WTC11 (cell line): ENCODE data around the gene C9orf72.

ENCODE experiments used
- ATF1 ChIP-seq: sonication (generic); formaldehyde crosslinking; IDR thresholded peaks from 2 replicates; pipeline ENCODE4 v1.8.1; 2023; ENCODE audit warnings: mild to moderate bottlenecking, moderate library complexity, missing genetic modification reagents
- ATF3 ChIP-seq: sonication (generic); formaldehyde crosslinking; conservative IDR thresholded peaks from 2 replicates; pipeline ENCODE4 v1.8.1; 2022; ENCODE audit warnings: mild to moderate bottlenecking, missing genetic modification reagents
- CBFB ChIP-seq: sonication (generic); formaldehyde crosslinking; IDR thresholded peaks from 2 replicates; pipeline ENCODE4 v1.8.1; 2022; ENCODE audit warnings: mild to moderate bottlenecking, low read depth, missing genetic modification reagents
- MAX ChIP-seq: sonication (generic); formaldehyde crosslinking; IDR thresholded peaks from 2 replicates; pipeline ENCODE4 v1.8.0; 2022; ENCODE audit warnings: mild to moderate bottlenecking, missing genetic modification reagents
- NFYB ChIP-seq: sonication (generic); formaldehyde crosslinking; conservative IDR thresholded peaks from 2 replicates; pipeline ENCODE4 v1.8.0; 2022; ENCODE audit warnings: low read depth, missing genetic modification reagents
- PREB ChIP-seq: sonication (generic); formaldehyde crosslinking; IDR thresholded peaks from 2 replicates; pipeline ENCODE4 v1.8.1; 2022; ENCODE audit warnings: mild to moderate bottlenecking, missing genetic modification reagents, moderate library complexity, borderline replicate concordance
- ZNF121 ChIP-seq: sonication (generic); formaldehyde crosslinking; IDR thresholded peaks from 2 replicates; pipeline ENCODE4 v1.8.0; 2023; ENCODE audit warnings: missing genetic modification reagents
- ZNF317 ChIP-seq: sonication (generic); formaldehyde crosslinking; IDR thresholded peaks from 2 replicates; pipeline ENCODE4 v1.8.1; 2023; ENCODE audit warnings: low read depth, mild to moderate bottlenecking, moderate library complexity, missing genetic modification reagents, borderline replicate concordance
- TF ChIP-seq, protein P1 (sequence below): fragments of 200-600 bp; IDR thresholded peaks from 2 replicates; pipeline ENCODE4 v1.8.0; 2022; ENCODE audit warnings: antibody characterized with exemption
- TF ChIP-seq, protein P2 (sequence below): fragments of 250-450 bp; sonication (Bioruptor Pico); IDR thresholded peaks from 2 replicates; pipeline ENCODE4 v2.1.2; 2022; ENCODE audit warnings: mild to moderate bottlenecking, moderate library complexity
- TF ChIP-seq, protein P3 (sequence below): sonication (generic); formaldehyde crosslinking; IDR thresholded peaks from 2 replicates; pipeline ENCODE4 v1.8.1; 2023; ENCODE audit warnings: mild to moderate bottlenecking, missing genetic modification reagents, moderate library complexity
- TF ChIP-seq, protein P4 (sequence below): sonication (generic); formaldehyde crosslinking; IDR thresholded peaks from 2 replicates; pipeline ENCODE4 v1.8.1; 2023; ENCODE audit warnings: mild to moderate bottlenecking, moderate library complexity, missing genetic modification reagents

GRCh38 chr9:27602142-27602861, 29.0 kb upstream of the C9orf72 start:
- TF ChIP-seq, protein P1, sequence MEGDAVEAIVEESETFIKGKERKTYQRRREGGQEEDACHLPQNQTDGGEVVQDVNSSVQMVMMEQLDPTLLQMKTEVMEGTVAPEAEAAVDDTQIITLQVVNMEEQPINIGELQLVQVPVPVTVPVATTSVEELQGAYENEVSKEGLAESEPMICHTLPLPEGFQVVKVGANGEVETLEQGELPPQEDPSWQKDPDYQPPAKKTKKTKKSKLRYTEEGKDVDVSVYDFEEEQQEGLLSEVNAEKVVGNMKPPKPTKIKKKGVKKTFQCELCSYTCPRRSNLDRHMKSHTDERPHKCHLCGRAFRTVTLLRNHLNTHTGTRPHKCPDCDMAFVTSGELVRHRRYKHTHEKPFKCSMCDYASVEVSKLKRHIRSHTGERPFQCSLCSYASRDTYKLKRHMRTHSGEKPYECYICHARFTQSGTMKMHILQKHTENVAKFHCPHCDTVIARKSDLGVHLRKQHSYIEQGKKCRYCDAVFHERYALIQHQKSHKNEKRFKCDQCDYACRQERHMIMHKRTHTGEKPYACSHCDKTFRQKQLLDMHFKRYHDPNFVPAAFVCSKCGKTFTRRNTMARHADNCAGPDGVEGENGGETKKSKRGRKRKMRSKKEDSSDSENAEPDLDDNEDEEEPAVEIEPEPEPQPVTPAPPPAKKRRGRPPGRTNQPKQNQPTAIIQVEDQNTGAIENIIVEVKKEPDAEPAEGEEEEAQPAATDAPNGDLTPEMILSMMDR, result no peak
- TF ChIP-seq CBFB (CRISPR knock-in tag), result no peak
- TF ChIP-seq, protein P2, sequence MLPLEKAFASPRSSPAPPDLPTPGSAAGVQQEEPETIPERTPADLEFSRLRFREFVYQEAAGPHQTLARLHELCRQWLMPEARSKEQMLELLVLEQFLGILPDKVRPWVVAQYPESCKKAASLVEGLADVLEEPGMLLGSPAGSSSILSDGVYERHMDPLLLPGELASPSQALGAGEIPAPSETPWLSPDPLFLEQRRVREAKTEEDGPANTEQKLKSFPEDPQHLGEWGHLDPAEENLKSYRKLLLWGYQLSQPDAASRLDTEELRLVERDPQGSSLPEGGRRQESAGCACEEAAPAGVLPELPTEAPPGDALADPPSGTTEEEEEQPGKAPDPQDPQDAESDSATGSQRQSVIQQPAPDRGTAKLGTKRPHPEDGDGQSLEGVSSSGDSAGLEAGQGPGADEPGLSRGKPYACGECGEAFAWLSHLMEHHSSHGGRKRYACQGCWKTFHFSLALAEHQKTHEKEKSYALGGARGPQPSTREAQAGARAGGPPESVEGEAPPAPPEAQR (CRISPR knock-in tag), result no peak
- no peak for TF ChIP-seq MAX
- no peak for TF ChIP-seq ATF1
- no peak for TF ChIP-seq ATF3 (CRISPR knock-in tag)
- TF ChIP-seq, protein P3, sequence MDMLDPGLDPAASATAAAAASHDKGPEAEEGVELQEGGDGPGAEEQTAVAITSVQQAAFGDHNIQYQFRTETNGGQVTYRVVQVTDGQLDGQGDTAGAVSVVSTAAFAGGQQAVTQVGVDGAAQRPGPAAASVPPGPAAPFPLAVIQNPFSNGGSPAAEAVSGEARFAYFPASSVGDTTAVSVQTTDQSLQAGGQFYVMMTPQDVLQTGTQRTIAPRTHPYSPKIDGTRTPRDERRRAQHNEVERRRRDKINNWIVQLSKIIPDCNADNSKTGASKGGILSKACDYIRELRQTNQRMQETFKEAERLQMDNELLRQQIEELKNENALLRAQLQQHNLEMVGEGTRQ, result no peak
- no peak for TF ChIP-seq ZNF121 (CRISPR knock-in tag)
- no peak for TF ChIP-seq PREB
- TF ChIP-seq, protein P4, sequence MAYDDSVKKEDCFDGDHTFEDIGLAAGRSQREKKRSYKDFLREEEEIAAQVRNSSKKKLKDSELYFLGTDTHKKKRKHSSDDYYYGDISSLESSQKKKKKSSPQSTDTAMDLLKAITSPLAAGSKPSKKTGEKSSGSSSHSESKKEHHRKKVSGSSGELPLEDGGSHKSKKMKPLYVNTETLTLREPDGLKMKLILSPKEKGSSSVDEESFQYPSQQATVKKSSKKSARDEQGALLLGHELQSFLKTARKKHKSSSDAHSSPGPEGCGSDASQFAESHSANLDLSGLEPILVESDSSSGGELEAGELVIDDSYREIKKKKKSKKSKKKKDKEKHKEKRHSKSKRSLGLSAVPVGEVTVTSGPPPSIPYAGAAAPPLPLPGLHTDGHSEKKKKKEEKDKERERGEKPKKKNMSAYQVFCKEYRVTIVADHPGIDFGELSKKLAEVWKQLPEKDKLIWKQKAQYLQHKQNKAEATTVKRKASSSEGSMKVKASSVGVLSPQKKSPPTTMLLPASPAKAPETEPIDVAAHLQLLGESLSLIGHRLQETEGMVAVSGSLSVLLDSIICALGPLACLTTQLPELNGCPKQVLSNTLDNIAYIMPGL (CRISPR knock-in tag), result no peak
- no peak for TF ChIP-seq ZNF317 (CRISPR knock-in tag)
- no peak for TF ChIP-seq NFYB (CRISPR knock-in tag)
